HG02571 (cell line): ENCODE data around the gene TMEM273.
"Not testable (repeated sequence)": the region's sequence is repeated elsewhere in the genome, so short reads cannot be mapped to it uniquely, and the experiment has no call there.

Source experiments
- ATAC-seq: cut with Tn5 transposase; IDR thresholded peaks from one replicate; pipeline ENCODE4 v1.9.1; 2021; ENCODE audit warnings: mild to moderate bottlenecking, moderate library complexity; ENCODE audit not compliant: unreplicated experiment

TMEM273 gene

GRCh38 chr10:49207113-49207512, 18.9 kb upstream of the TMEM273 start:
- ATAC-seq: no peak

- no peak for ATAC-seq
These were observed 17.0 kb upstream of the TMEM273 start for GRCh38 chr10:49205206-49205605.

GRCh38 chr10:49204119-49204518, 15.9 kb upstream of the TMEM273 start:
- ATAC-seq: no peak

- no peak for ATAC-seq
These were observed 14.1 kb upstream of the TMEM273 start for GRCh38 chr10:49202266-49202665.

GRCh38 chr10:49200854-49201253, 12.7 kb upstream of the TMEM273 start:
- no peak for ATAC-seq

- no peak for ATAC-seq
These were observed 9.0 kb upstream of the TMEM273 start for GRCh38 chr10:49197171-49197570.

GRCh38 chr10:49195864-49196263, 7.7 kb upstream of the TMEM273 start:
- ATAC-seq: not testable (repeated sequence)

- no peak for ATAC-seq
These were observed 6.2 kb upstream of the TMEM273 start for GRCh38 chr10:49194212-49194920.

GRCh38 chr10:49191349-49191748, 3.2 kb upstream of the TMEM273 start:
- ATAC-seq: no peak

GRCh38 chr10:49189422-49189821, 1.2 kb upstream of the TMEM273 start:
- ATAC-seq: no peak

GRCh38 chr10:49187044-49187484, 1.1 kb downstream of the TMEM273 start:
- ATAC-seq: no peak

GRCh38 chr10:49186613-49187012, 1.6 kb downstream of the TMEM273 start:
- ATAC-seq: no peak

- ATAC-seq: no peak
These were observed 3.0 kb downstream of the TMEM273 start for GRCh38 chr10:49185213-49185612.

- ATAC-seq: no peak
These were observed 3.5 kb downstream of the TMEM273 start for GRCh38 chr10:49184642-49185111.

- ATAC-seq: no peak
These were observed 4.3 kb downstream of the TMEM273 start for GRCh38 chr10:49183596-49184542.

- no peak for ATAC-seq
These were observed 5.4 kb downstream of the TMEM273 start for GRCh38 chr10:49182776-49183175.

GRCh38 chr10:49180444-49180860, 7.7 kb downstream of the TMEM273 start:
- no peak for ATAC-seq

GRCh38 chr10:49179699-49180443, 8.3 kb downstream of the TMEM273 start:
- no peak for ATAC-seq

- ATAC-seq: no peak
These were observed 9.4 kb downstream of the TMEM273 start for GRCh38 chr10:49178489-49179471.
